NCI-H1694 (cell line): ENCODE measurements around the gene CFAP70.
A peak's percentile ranks its signal among the peaks of the same experiment; 100 is the strongest.

Experiments
- DNase-seq: peaks from one replicate; lab custom pipeline; 2025; lab: John Stamatoyannopoulos, UW

Gene CFAP70

GRCh38 chr10:73252445-73253224, 106.0 kb downstream of the CFAP70 start, which contains the start of gene MRPS16:
Gene MRPS16, minus strand, starts transcription at chr10:73252644. Its CDS starts 162 bp downstream, at chr10:73252482.
- peak; percentile 89 for DNase-seq

DNA sequence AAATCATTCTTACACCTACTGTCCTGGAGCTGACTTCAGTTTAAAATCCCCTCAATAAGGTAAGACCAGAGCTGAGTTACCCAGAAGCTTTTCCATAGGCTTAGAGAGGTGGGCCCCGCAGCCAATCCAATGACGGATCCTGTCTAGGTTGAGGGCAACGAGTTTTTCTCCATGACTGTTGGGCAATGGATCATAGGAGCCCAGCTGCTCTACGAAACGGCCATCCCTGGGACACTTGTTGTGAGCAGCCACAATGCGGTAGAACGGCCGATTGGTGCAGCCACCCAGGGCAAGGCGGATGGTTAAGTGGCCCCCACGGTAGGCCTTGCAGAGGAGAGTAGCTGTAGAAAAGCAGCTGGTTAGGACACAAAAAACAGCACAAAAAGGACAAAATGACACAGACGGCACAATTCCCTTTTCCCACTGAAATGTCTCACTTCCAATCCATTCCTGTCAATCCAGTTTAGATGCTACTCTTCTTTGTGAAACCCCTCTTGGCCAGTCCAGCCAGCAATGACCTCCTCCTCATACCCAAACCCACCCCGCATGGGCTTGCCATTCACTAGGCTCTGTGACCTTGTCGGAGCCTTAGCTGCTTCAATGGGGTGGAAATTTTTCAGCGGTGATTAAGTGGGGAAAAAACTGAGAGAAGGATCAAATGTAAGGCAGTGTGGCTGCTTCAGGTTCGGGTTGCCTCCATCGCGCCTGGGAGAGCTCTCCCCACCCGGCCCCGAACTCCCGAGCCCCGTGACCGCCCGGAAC, 106.8 kb downstream of the CFAP70 start:
- DNase-seq, result peak; percentile 7

DNA sequence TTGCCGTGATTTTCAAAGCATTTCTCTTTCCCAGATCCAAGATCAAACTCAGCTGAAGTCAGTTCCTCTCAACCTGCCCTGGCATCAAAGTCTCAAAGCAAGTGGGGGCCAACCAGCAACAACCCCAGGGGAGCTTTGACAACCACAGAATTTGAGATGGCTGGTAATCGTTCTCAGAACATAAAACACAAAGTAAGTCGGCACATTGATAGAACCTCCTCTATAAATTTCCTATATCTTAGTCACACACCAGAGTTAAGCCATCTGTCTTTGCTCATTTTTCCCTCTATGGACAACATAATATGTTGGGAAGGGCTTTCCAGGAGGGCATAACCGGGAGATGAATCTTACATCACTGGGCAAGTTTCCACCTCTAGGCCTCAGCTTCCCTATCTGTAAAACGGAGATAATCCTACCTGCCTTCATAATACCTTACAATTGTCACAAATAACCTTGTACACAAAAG, 110.4 kb downstream of the CFAP70 start:
- DNase-seq, result no peak

- no peak for DNase-seq
These were observed 111.0 kb downstream of the CFAP70 start for GRCh38 chr10:73247509-73248258.

- peak; percentile 61 for DNase-seq
These were observed 111.8 kb downstream of the CFAP70 start, which contains the start of gene DNAJC9 for GRCh38 chr10:73246646-73247508. Gene DNAJC9, minus strand, starts transcription at chr10:73247255. Its CDS starts 66 bp downstream, at chr10:73247189.

DNA sequence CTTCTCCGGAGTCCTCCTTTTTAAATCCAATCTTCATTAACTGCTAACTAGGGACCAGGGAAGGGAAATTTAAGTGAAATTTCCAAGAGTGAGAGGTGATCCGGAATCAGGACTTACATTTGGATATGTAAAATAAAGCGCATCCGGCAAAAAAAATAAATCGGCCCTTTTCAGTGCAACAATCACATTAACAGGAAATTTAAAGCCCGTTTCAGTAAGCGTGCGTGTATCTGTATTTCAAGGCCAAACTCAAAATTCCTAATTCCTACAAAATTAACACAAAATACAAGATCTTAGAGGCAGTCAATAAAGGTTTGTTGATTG, 112.4 kb downstream of the CFAP70 start:
- DNase-seq, result no peak

DNA sequence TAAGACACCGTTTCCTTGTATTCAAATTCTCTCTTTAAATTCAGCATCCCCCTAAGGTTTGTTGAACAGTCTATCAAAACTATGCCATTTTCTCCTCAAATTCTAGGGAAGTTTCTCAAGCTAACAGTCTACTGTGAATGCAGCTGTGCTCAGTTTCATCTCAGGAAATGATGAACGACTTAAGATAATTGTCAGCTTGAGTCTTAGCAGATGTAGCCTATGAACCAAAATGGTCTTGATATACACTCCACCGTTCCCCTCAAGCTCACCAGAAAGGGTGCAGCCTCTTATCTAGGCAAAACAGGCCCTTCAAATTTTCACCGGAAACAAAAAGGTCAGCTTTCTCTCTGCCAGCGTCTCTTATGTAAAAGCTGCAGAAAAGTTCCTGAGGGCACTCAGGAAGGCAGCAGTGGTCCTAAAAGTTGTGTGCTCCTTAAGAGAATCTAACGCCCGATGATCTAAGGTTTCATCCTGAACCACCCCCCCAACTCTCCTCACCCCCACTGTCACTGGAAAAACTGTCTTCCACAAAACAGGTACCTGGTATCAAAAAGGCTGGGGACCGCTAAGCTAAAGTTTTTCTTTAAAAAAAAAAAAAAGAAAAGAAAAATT, 113.7 kb downstream of the CFAP70 start:
- no peak for DNase-seq

- DNase-seq, result no peak
These were observed 118.8 kb downstream of the CFAP70 start for GRCh38 chr10:73239908-73240307.

DNA sequence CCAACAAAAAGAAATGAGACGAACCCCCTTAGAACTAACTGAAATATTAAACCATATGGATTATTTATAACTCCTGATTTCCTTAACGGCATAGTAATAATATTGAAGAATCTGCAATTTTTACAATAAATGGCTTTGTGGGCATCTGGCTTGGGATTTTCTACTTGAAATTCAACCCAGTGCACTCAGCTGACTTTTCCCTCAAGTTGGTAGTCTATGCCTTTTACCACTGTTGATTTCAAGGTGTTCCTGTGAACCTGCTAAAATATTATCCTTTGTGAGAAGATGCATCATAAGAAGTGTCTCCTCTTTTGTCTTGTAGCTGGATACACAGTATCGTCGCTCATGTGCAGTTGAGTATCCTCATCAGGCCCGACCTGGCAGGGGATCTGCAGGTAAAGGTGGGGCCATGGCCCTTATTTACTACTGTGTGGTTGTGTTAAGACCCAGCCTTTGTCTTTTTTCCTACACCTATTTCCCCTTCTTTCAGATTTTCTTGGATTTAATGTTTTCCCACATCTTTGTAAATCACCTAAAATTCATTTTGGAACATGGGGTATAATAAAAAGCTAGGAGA, 119.6 kb downstream of the CFAP70 start:
- DNase-seq, result no peak

- DNase-seq, result no peak
These were observed 124.0 kb downstream of the CFAP70 start for GRCh38 chr10:73234695-73235094.

- DNase-seq, result no peak
These were observed 124.8 kb downstream of the CFAP70 start for GRCh38 chr10:73233883-73234282.

- no peak for DNase-seq
These were observed 125.8 kb downstream of the CFAP70 start for GRCh38 chr10:73232887-73233286.

GRCh38 chr10:73229567-73229966, 129.1 kb downstream of the CFAP70 start:
- DNase-seq, result no peak

DNA sequence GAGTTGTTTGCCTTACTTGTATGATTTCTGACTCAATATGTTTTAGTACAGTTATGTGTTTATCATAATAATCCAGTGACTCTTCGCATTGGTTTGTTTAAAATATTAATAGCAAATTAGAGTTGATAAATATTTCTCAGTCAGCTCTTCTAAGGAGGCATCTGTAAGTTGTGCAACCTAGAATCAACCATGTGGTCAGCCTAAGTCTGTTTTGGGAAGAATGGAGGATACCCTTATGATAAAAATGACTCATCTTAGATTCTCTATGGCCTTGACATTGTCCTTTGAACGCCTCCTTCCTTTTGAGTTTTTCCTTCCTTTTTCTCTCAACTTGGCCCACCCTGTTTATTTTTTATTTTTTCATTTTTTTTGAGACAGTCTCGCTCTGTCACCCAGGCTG, 130.4 kb downstream of the CFAP70 start:
- no peak for DNase-seq

- no peak for DNase-seq
These were observed 132.0 kb downstream of the CFAP70 start for GRCh38 chr10:73226663-73227062.

- DNase-seq, result no peak
These were observed 133.1 kb downstream of the CFAP70 start for GRCh38 chr10:73225518-73225917.

DNA sequence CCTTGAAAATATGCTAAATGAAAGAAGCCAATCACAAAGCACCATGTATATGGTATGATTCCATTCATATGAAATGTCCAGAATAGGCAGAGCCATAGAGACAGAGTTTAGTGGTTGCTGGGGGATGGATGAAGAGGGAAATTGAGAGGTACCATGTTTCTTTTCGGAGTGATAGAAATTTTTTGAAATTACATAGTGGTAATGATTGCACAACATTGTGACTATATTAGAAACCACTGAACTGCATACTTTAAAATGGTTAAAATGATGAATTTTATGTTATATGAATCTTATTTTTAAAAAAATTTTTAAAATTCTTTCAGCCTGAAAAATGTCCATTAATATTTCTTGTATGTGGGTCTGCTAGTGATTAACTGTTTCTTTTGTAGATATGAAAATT, 137.7 kb downstream of the CFAP70 start:
- DNase-seq, result no peak

GRCh38 chr10:73219384-73219783, 139.3 kb downstream of the CFAP70 start:
- no peak for DNase-seq

DNA sequence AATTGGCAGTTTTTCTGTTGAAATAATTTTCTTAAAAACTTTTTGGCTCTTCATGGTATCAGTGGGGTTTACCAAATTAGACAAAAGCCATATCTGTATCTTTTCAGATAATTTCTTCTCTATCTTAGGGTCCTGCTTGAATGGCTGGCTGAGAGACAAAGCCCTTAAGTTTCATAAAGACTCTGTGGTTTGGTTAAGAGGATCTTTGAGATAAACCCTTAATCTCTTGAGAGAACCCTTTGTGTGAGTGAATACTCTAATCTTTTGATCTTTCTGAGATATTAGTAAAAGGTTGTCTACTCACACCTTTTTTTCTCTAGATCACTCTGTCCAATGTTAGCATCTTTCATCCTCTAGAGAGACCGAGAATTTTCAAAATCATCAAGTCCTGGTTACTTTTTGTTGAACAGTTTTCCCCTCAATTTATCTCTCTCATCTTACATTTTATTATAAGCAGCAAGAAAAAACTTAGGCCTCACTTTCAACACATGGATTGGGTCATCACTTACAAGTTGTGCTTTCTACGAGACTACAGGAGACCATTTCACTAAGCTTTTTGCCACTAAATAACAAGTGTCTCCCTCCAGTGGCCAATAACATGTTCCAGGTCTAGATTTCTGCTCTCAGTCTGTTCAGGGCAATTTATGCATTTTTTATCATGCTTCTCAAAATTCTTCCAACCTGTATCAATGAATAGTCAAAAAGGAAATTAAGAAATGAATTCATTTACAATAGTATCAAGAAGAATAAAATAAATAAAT, 140.1 kb downstream of the CFAP70 start:
- peak; percentile 3 for DNase-seq

DNA sequence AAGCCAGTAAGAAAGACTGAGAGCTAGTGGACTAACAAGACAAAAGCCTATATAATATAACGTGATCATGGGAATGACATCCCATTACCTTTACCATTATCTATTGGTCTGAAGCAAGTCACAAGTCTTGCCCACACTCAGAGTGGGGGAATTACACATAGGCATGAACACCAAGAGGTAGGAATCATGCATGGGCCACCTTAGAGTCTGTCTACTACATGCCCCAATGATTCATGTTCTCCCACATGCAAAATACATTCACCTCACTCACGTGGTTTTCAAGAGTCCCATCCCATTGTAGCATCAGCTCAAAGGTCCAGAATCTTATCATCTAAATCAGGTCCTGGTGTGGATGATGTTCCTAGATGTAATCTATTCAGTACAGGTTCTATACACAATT, 141.0 kb downstream of the CFAP70 start:
- no peak for DNase-seq
